Measurements from ENCODE around the gene RASGRP3.

Gene RASGRP3

GRCh38 chr2:33532146-33532545, 55.7 kb downstream of the RASGRP3 start:
- no peak for TF ChIP-seq CTCF (IDR thresholded peaks at IDR 0.05; ENCODE audit: low read depth, low read length)
- no peak overlapping the region for H3K4me3 ChIP-seq (ENCODE audit: low read depth, low read length)

GRCh38 chr2:33532966-33533365, 56.5 kb downstream of the RASGRP3 start:
- H3K4me3 ChIP-seq (ENCODE audit: low read depth, low read length) = no peak overlapping the region
- no peak for TF ChIP-seq CTCF (IDR thresholded peaks at IDR 0.05; ENCODE audit: low read depth, low read length)

DNA sequence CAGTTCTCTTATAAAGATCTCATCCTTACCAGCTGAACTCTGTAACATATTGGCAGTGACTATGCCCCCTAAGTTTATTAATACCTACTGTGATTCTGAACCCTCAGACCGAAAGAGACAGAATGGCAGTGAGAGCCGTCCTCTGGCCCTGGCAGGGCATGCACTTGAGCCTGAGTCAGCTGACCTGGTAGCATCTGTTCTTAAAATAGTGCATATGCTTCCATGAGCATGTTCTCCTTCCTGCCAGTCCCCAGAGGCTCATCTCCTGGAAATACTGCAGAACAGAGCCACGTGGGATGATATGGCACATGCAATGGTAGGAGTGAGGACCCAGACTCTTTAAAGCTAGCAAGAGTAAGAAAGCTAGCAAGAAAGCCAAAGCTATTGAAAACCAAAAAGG, 59.0 kb downstream of the RASGRP3 start:
- TF ChIP-seq CTCF (IDR thresholded peaks at IDR 0.05; ENCODE audit: low read depth, low read length) = no peak
- no peak overlapping the region for H3K4me3 ChIP-seq (ENCODE audit: low read depth, low read length)

GRCh38 chr2:33541243-33541642, 64.8 kb downstream of the RASGRP3 start:
- TF ChIP-seq CTCF (IDR thresholded peaks at IDR 0.05; ENCODE audit: low read depth, low read length) = no peak
- H3K4me3 ChIP-seq (ENCODE audit: low read depth, low read length) = no peak overlapping the region

DNA sequence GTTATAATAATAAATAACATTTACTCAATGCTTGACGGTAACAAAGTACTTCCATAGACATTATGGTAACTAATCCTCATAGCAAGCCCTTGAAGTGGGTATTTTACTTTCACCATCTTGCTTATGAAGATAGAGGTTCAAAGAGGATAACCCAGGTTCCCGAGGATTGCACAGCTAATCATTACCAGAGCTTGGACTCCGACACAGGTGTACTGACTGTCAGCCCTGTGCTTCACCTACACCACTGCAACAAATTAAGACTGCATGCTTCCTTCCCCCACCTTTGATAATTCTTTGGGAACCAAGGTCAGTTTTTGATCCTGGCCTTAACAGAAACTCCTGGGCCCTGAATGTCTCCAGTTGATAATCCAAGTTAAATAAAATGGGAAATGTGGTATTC, 73.8 kb downstream of the RASGRP3 start:
- H3K4me3 ChIP-seq (ENCODE audit: low read depth, low read length) = no peak overlapping the region
- TF ChIP-seq CTCF (IDR thresholded peaks at IDR 0.05; ENCODE audit: low read depth, low read length) = no peak

DNA sequence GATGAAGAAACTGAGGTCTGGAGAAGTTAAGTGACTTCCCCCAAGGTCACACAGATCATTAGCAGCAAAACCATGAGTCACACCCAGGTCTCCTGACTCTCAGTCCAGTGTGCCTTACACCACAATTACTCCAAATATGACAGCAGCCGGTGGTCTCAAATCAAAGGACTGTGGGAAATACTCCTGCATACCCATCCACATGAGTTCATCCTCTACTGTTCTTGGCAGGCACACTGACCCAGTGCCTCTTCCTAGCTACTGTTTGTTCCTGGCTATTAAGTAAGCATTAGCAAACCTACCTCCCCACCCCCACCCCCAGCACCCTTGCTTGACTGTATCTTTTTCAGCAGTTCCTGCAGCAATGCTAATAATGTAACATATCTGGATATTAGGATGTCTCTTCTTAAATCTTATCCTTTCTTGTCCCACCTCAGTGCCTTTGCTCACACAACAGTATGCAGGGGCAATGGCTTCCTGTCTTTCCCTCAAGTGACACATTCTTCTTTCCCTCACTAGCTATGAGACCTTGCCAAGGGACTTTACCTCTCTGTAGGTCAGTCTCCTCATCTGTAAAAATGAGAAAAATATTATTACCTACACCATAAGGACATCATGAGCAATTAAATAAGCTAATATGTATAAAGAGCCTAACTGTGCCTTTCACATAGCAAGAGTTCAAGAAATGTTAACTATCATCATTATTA, 76.5 kb downstream of the RASGRP3 start:
- no peak overlapping the region for H3K4me3 ChIP-seq (ENCODE audit: low read depth, low read length)
- no peak for TF ChIP-seq CTCF (IDR thresholded peaks at IDR 0.05; ENCODE audit: low read depth, low read length)

DNA sequence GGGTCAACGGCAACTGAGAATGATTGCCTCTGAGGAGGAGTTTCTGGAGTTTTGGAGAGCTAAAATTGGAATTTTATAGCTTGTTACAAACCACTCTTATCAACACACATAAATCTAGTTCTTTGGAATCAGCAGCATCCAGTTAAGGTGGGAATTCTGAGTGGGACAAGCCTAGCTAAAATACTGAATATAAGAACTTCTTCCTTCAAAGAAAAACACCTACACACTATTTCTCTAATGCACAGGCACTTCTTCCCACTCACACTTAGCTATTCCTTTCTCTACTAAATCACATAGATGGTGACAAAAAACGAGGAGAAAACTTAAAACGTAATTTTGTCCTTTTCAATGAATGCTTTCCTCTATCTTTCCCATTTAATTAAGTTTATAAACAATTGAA, 79.2 kb downstream of the RASGRP3 start:
- TF ChIP-seq CTCF (IDR thresholded peaks at IDR 0.05; ENCODE audit: low read depth, low read length) = no peak
- no peak overlapping the region for H3K4me3 ChIP-seq (ENCODE audit: low read depth, low read length)
